Activated CD8-positive, alpha-beta memory T cell treated with anti-CD3 and anti-CD28 coated beads, Interleukin-2, amount 50 U/mL, for 1 hour (primary cell): Measurements from ENCODE around the gene TAF4B.
"Not testable (repeated sequence)": the region's sequence is repeated elsewhere in the genome, so short reads cannot be mapped to it uniquely, and the experiment has no call there.

Experiments
- DNase-seq: peaks from one replicate; pipeline ENCODE4 v3.0.0-alpha.2; 2020; ENCODE audit errors: extremely low read depth

Gene TAF4B, protein sequence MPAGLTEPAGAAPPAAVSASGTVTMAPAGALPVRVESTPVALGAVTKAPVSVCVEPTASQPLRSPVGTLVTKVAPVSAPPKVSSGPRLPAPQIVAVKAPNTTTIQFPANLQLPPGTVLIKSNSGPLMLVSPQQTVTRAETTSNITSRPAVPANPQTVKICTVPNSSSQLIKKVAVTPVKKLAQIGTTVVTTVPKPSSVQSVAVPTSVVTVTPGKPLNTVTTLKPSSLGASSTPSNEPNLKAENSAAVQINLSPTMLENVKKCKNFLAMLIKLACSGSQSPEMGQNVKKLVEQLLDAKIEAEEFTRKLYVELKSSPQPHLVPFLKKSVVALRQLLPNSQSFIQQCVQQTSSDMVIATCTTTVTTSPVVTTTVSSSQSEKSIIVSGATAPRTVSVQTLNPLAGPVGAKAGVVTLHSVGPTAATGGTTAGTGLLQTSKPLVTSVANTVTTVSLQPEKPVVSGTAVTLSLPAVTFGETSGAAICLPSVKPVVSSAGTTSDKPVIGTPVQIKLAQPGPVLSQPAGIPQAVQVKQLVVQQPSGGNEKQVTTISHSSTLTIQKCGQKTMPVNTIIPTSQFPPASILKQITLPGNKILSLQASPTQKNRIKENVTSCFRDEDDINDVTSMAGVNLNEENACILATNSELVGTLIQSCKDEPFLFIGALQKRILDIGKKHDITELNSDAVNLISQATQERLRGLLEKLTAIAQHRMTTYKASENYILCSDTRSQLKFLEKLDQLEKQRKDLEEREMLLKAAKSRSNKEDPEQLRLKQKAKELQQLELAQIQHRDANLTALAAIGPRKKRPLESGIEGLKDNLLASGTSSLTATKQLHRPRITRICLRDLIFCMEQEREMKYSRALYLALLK

GRCh38 chr18:26226229-26227050 is at the start of gene TAF4B:
Gene TAF4B, plus strand, starts transcription at chr18:26226445. Its CDS starts 489 bp downstream, at chr18:26226934.
- DNase-seq, result peak; percentile 84

GRCh38 chr18:26181343-26181826 is 44.9 kb upstream of the TAF4B start:
- no peak for DNase-seq

DNA sequence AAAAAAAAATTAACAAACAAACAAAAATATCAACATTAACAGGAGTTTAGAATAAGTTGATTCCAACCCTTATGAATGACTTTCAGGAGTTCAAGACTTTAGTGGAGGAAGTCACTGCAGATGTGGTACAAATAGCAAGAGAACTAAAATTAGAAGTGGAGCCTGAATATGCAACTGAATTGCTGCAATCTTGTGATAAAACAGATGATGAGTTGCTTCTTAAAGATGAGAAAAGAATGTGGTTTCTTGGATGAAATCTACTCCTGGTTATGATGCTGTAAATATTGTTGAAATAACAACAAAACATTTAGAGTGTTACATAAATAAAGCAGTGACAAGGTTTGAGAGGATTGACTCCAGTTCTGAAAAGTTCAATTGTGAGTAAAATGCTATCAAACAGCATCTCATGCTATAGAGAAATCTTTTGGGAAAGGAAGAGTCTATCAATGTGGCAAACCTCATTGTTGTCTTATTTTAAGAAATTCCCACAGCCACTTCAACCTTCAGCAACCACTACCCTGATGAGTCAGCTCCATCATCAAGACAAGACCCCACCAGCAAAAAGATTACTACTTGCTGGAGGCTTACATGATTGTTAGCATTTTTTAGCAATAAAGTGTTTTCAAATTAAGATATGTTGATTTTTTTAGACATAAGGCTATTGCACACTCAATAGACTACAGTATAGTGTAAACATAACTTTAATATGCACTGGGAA is 42.7 kb upstream of the TAF4B start:
- DNase-seq, result no peak

- DNase-seq, result no peak
Observed at GRCh38 chr18:26185267-26185666, 41.0 kb upstream of the TAF4B start.

GRCh38 chr18:26190506-26190905 is 35.7 kb upstream of the TAF4B start:
- DNase-seq, result no peak

GRCh38 chr18:26192233-26192632 is 34.0 kb upstream of the TAF4B start:
- no peak for DNase-seq

DNA sequence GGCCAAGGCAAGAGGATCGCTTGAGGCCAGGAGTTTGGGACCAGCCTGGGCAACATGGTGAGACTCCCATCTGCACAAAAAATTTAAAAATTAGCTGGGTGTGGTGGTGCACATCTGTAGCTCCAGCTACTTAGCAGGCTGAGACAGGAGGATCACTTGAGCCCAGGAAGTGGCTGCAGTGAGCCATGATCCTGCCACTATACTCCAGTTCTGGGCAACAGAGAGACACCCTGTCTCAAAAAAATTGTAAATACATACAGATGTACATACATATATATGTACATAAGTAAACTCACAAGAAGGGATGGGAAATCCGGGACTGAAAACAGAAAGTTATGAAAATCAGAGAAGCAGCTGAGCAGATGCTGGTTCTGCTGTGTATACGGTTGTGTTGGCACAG is 29.6 kb upstream of the TAF4B start:
- DNase-seq, result no peak

DNA sequence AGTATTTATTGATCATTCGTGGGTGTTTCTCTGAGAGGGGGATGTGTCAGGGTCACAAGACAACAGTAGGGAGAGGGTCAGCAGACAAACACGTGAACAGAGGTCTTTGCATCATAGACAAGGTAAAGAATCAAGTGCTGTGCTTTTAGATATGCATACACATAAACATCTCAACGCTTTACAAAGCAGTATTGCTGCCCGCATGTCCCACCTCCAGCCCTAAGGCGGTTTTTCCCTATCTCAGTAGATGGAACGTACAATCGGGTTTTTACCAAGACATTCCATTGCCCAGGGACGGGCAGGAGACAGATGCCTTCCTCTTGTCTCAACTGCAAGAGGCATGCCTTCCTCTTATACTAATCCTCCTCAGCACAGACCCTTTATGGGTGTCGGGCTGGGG is 24.2 kb upstream of the TAF4B start:
- DNase-seq, result not testable (repeated sequence)

DNA sequence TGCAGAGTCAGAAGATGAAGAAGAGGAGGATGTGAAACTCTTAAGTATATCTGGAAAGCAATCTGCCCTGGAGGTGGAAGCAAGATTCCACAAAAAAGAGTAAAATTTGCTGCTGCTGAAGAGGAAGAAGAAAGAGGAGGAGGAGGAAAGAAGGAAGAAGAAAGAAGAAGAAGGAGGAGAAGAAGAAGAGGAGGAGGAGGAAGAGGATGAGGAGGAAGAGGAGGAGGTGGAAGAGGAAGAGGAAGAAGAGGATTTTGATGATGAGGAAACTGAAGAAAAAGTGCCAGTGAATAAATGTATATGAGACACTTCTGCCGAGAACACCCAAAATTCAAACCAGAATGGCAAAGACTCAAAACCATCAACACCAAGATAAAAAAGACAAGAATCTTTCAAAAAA is 20.9 kb upstream of the TAF4B start:
- no peak for DNase-seq

GRCh38 chr18:26206488-26206887 is 19.8 kb upstream of the TAF4B start:
- DNase-seq, result no peak

- DNase-seq, result no peak
Observed at GRCh38 chr18:26207937-26208336, 18.3 kb upstream of the TAF4B start.

GRCh38 chr18:26208977-26209376 is 17.3 kb upstream of the TAF4B start:
- no peak for DNase-seq

- DNase-seq, result no peak
Observed at GRCh38 chr18:26210147-26210546, 16.1 kb upstream of the TAF4B start.

GRCh38 chr18:26215247-26215970 is 10.8 kb upstream of the TAF4B start:
- peak; percentile 33 for DNase-seq

DNA sequence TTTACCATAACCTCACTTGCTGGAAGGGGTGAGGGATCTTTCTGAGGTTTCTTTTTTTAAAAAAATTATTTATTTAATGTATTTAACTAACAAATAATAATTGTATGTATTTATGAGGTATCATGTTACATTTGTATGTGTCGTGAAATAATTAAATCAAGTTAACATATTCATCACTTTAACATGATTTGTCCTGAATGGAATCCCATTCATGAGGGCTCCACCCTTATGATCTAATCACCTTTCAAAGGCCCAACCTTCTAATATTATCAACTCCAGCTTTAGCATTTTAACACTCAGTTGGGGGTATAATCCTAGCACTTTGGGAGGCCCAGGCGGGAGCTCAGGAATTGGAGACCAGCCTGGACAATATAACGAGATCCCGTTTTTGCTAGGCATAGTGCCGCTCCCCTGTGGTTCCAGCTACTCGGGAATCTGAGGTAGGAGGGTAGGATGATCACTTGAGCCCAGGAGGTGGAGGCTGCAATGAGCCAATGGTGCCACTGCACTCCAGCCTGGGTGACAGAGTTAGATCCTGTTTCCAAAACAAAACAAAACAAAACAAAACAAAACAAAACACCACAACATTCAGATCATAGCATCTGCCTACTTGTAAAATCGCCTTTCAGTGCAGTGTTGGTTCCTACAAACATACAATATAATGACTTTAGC is 1.1 kb upstream of the TAF4B start:
- DNase-seq, result no peak

- no peak for DNase-seq
Observed at GRCh38 chr18:26225915-26226228, 373 bp upstream of the TAF4B start.

DNA sequence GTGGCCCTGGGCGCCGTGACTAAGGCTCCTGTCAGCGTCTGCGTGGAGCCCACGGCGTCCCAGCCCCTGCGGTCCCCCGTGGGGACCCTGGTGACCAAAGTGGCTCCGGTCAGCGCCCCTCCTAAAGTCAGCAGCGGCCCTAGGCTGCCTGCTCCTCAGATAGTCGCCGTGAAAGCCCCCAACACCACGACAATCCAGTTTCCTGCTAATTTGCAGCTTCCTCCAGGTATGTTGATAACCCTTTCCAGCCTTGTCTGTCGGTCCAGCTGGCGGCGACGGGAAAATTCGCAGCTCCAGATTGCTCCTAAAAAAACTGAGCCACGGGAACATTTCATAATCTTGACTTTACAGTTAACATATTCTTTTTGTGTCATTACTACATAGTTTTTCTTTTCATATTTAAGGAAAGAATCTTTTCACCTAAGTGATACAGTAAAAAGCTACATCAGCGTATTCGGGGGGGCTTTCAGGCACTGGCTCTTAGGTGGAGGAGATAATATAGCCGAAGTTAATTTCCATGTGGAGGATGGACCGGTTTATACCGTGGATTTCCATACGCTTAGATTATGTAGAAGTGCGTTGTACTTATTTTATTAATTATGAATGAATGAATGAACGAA is 916 bp downstream of the TAF4B start:
- DNase-seq, result no peak

- DNase-seq, result no peak
Observed at GRCh38 chr18:26228562-26229260, 2.5 kb downstream of the TAF4B start.

GRCh38 chr18:26230497-26230896 is 4.3 kb downstream of the TAF4B start:
- no peak for DNase-seq
